GM23248 (cell line): ENCODE data around the gene AAK1. TPM values are rescaled to one million over a fixed set of nuclear protein-coding genes. Genes with fewer than 3 reads are reported as not detected.

Experiments used
- DNase-seq: peaks from one replicate; pipeline ENCODE4 v3.0.0-alpha.2; 2015
- H2AFZ ChIP-seq: fragments of 200-600 bp; sonication (generic); 2 replicates; pipeline ENCODE4 v1.6.1; 2016; ENCODE audit warnings: antibody characterized with exemption
- H3F3A ChIP-seq: fragments of 200-600 bp; sonication (generic); 2 replicates; pipeline ENCODE4 v1.6.1; 2016; ENCODE audit warnings: mild to moderate bottlenecking, antibody characterized with exemption, mixed run types; ENCODE audit not compliant: insufficient read depth
- H3K27ac ChIP-seq: fragments of 200-600 bp; sonication (generic); 2 replicates; pipeline ENCODE4 v1.5.1; 2016; ENCODE audit warnings: mild to moderate bottlenecking
- H3K27me3 ChIP-seq: fragments of 200-600 bp; sonication (generic); replicated peaks from 2 replicates; pipeline ENCODE4 v1.6.1; 2016; ENCODE audit warnings: mild to moderate bottlenecking; ENCODE audit not compliant: insufficient read depth
- H3K36me3 ChIP-seq: fragments of 200-600 bp; sonication (generic); 2 replicates; pipeline ENCODE4 v1.6.1; 2016; ENCODE audit warnings: low read depth, mild to moderate bottlenecking
- H3K4me1 ChIP-seq: fragments of 200-600 bp; sonication (generic); 2 replicates; pipeline ENCODE4 v1.6.1; 2016; ENCODE audit warnings: mild to moderate bottlenecking; ENCODE audit not compliant: insufficient read depth
- H3K4me2 ChIP-seq: fragments of 200-600 bp; sonication (generic); one replicate; pipeline ENCODE4 v1.6.1; 2016; ENCODE audit warnings: mild to moderate bottlenecking; ENCODE audit not compliant: unreplicated experiment
- H3K4me3 ChIP-seq: fragments of 200-600 bp; sonication (generic); 2 replicates; pipeline ENCODE4 v1.5.1; 2016; ENCODE audit warnings: mild to moderate bottlenecking
- H3K79me2 ChIP-seq: fragments of 200-600 bp; sonication (generic); 2 replicates; pipeline ENCODE4 v1.6.1; 2016; ENCODE audit warnings: mild to moderate bottlenecking; ENCODE audit not compliant: insufficient read depth
- H3K9ac ChIP-seq: fragments of 200-600 bp; sonication (generic); 2 replicates; pipeline ENCODE4 v1.6.1; 2016; ENCODE audit warnings: mild to moderate bottlenecking
- H3K9me2 ChIP-seq: fragments of 200-600 bp; sonication (generic); 2 replicates; pipeline ENCODE4 v1.6.1; 2016; ENCODE audit warnings: mixed run types, mild to moderate bottlenecking, moderate library complexity; ENCODE audit not compliant: insufficient read depth
- H3K9me3 ChIP-seq: fragments of 200-600 bp; sonication (generic); one replicate; pipeline ENCODE4 v1.6.1; 2017; ENCODE audit warnings: low read depth
- H4K20me1 ChIP-seq: fragments of 200-600 bp; sonication (generic); 2 replicates; pipeline ENCODE4 v1.6.0; 2016; ENCODE audit not compliant: insufficient read depth
- EZH2 ChIP-seq: fragments of 200-600 bp; sonication (generic); IDR thresholded peaks from 2 replicates; pipeline ENCODE4 v1.6.1; 2018; ENCODE audit warnings: antibody characterized with exemption, mild to moderate bottlenecking; ENCODE audit not compliant: insufficient read depth, poor library complexity, severe bottlenecking
- EZH2phosphoT487 ChIP-seq: fragments of 200-600 bp; sonication (generic); IDR thresholded peaks from 2 replicates; pipeline ENCODE4 v1.6.1; 2018; ENCODE audit warnings: antibody characterized with exemption, moderate library complexity, mild to moderate bottlenecking, low read depth; ENCODE audit not compliant: insufficient read depth
- WGBS, 2 experiments: methylation state at CpG; one replicate each; pipeline ENCODE4 v1.1.6; 2015 to 2017; ENCODE audit warnings: low lambda C conversion rate in 2 of 2, low coverage in 1 of 2; ENCODE audit errors: missing lambda C conversion rate in 2 of 2; 5-methylcytosine and 5-hydroxymethylcytosine counted together
- in situ Hi-C: fragments of 300-500 bp; cut with MboI; formaldehyde crosslinking; loops from 2 replicates; pipeline ENCODE4 v1.15.0; 2020
- polyA plus RNA-seq: library from polyadenylated mRNA; unstranded; fragments of >200 nt; fragmentation: Nextera tagmentation; extraction: Ambion mirVana; gene quantifications from 2 replicates; pipeline ENCODE4 v1.2.1, GENCODE V29; 2016
- total RNA-seq: library from RNA; depleted of rRNA; stranded (reverse); fragments of >200 nt; shearing (Covaris generic); gene quantifications from 2 replicates; pipeline ENCODE4 v1.2.3, GENCODE V29; 2014

Gene AAK1
- total and polyA plus RNA-seq, 2 experiments from 2014 or later, result 41.2 to 50.7 TPM

- H3K4me1 ChIP-seq, result peaks cover 25% of the 10 kb centered on the region
- no peak overlapping the region for H3K4me3 ChIP-seq
- H3K9me2 ChIP-seq, result no peaks in the 10 kb centered on the region
- no peak for DNase-seq
- H3K27me3 ChIP-seq, result no peaks in the 10 kb centered on the region
- H4K20me1 ChIP-seq, result peaks cover 29% of the 10 kb centered on the region
- TF ChIP-seq EZH2 (no peak), EZH2phosphoT487 (no peak)
- WGBS, 2 experiments, result 96 to 100% methylated on average over 4 of the region's 4 CpGs
- peaks cover 27% of the 10 kb centered on the region for H3F3A ChIP-seq
- in situ Hi-C loops, result no loop called here
- no peak overlapping the region for H3K27ac ChIP-seq
- no peaks in the 10 kb centered on the region for H3K9me3 ChIP-seq
- no peak overlapping the region for H2AFZ ChIP-seq
- no peak overlapping the region for H3K9ac ChIP-seq
- H3K36me3 ChIP-seq, result no peaks in the 10 kb centered on the region
- H3K4me2 ChIP-seq, result no peak overlapping the region
- peaks cover 100% of the 10 kb centered on the region for H3K79me2 ChIP-seq
These were observed 38.3 kb downstream of the AAK1 start for GRCh38 chr2:69605284-69605683.

- H3K4me2 ChIP-seq, result no peak overlapping the region
- no peak overlapping the region for H3K4me3 ChIP-seq
- peaks cover 31% of the 10 kb centered on the region for H4K20me1 ChIP-seq
- no peak for TF ChIP-seq EZH2phosphoT487
- no peak for TF ChIP-seq EZH2
- no peak overlapping the region for H3K27ac ChIP-seq
- H2AFZ ChIP-seq, result no peak overlapping the region
- no peaks in the 10 kb centered on the region for H3K27me3 ChIP-seq
- no peaks in the 10 kb centered on the region for H3K9me2 ChIP-seq
- H3K36me3 ChIP-seq, result no peaks in the 10 kb centered on the region
- peaks cover 27% of the 10 kb centered on the region for H3K4me1 ChIP-seq
- peaks cover 31% of the 10 kb centered on the region for H3F3A ChIP-seq
- peaks cover 100% of the 10 kb centered on the region for H3K79me2 ChIP-seq
- 42 to 50% methylated on average over 1 of the region's 1 CpG for WGBS, 2 experiments
- in situ Hi-C loops, result no loop called here
- no peak overlapping the region for H3K9ac ChIP-seq
- no peak for DNase-seq
- H3K9me3 ChIP-seq, result no peaks in the 10 kb centered on the region
These were observed 38.7 kb downstream of the AAK1 start for GRCh38 chr2:69604836-69605235.

GRCh38 chr2:69604026-69604678 is 39.4 kb downstream of the AAK1 start:
- peaks cover 100% of the 10 kb centered on the region for H3K79me2 ChIP-seq
- H3F3A ChIP-seq, result peaks cover 36% of the 10 kb centered on the region
- H3K36me3 ChIP-seq, result no peaks in the 10 kb centered on the region
- H3K9me3 ChIP-seq, result no peaks in the 10 kb centered on the region
- no peak overlapping the region for H2AFZ ChIP-seq
- H3K4me2 ChIP-seq, result no peak overlapping the region
- TF ChIP-seq EZH2phosphoT487 (no peak), EZH2 (no peak)
- H3K27me3 ChIP-seq, result no peaks in the 10 kb centered on the region
- H3K9me2 ChIP-seq, result no peaks in the 10 kb centered on the region
- no peak overlapping the region for H3K9ac ChIP-seq
- in situ Hi-C loops, result no loop called here
- DNase-seq, result no peak
- no peak overlapping the region for H3K27ac ChIP-seq
- H3K4me1 ChIP-seq, result peaks cover 27% of the 10 kb centered on the region
- WGBS, 2 experiments, result 77 to 79% methylated on average over 6 of the region's 6 CpGs
- H4K20me1 ChIP-seq, result peaks cover 31% of the 10 kb centered on the region
- H3K4me3 ChIP-seq, result no peak overlapping the region

GRCh38 chr2:69603146-69603743 is 40.3 kb downstream of the AAK1 start:
- 86 to 88% methylated on average over 4 of the region's 4 CpGs for WGBS, 2 experiments
- Histone ChIP-seq H3K79me2 (peaks cover 100% of the 10 kb centered on the region), H3K9me3 (no peaks in the 10 kb centered on the region), H3K9me2 (no peaks in the 10 kb centered on the region), H3K27ac (no peak overlapping the region), H3F3A (peaks cover 36% of the 10 kb centered on the region), H3K9ac (no peak overlapping the region), H4K20me1 (peaks cover 28% of the 10 kb centered on the region), H3K4me2 (no peak overlapping the region), H3K4me1 (peaks cover 27% of the 10 kb centered on the region), H3K27me3 (no peaks in the 10 kb centered on the region), H2AFZ (no peak overlapping the region), H3K4me3 (no peak overlapping the region), H3K36me3 (no peaks in the 10 kb centered on the region)
- TF ChIP-seq EZH2 (no peak), EZH2phosphoT487 (no peak)
- peak; percentile 17 for DNase-seq
- in situ Hi-C loops, result no loop called here
